Fibroblast of upper back skin (primary cell): ENCODE measurements around the gene CTDSP1.

Source experiments
- DNase-seq: peaks from one replicate; pipeline ENCODE4 v3.0.0-alpha.2; 2013

Gene CTDSP1, protein sequence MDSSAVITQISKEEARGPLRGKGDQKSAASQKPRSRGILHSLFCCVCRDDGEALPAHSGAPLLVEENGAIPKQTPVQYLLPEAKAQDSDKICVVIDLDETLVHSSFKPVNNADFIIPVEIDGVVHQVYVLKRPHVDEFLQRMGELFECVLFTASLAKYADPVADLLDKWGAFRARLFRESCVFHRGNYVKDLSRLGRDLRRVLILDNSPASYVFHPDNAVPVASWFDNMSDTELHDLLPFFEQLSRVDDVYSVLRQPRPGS

DNA sequence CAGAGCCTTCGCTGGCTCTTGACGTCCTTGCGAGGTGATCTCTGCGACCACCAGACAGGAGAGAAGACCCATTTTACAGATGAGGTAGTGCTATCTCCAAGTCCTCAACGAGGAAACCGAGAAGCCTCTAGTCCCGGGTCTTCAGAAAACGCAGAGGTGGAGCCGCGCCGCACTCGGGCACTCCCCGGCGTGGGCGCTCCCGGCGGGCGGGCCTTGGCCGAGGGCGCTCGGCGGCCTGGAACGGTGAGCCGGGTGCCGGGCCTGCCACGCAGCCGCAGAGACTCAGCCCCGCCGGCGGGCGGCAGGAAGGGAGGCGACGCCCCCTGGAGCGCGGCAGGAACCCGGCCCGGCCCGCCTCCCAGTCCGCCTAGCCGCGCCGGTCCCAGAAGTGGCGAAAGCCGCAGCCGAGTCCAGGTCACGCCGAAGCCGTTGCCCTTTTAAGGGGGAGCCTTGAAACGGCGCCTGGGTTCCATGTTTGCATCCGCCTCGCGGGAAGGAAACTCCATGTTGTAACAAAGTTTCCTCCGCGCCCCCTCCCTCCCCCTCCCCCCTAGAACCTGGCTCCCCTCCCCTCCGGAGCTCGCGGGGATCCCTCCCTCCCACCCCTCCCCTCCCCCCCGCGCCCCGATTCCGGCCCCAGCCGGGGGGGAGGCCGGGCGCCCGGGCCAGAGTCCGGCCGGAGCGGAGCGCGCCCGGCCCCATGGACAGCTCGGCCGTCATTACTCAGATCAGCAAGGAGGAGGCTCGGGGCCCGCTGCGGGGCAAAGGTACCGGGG lies at the start of gene CTDSP1:
Gene CTDSP1 (plus strand): TSS at position 478 of the 776 bp plus-strand sequence. CDS start 223 bp downstream, at position 701.
- peak; percentile 98 for DNase-seq

DNA sequence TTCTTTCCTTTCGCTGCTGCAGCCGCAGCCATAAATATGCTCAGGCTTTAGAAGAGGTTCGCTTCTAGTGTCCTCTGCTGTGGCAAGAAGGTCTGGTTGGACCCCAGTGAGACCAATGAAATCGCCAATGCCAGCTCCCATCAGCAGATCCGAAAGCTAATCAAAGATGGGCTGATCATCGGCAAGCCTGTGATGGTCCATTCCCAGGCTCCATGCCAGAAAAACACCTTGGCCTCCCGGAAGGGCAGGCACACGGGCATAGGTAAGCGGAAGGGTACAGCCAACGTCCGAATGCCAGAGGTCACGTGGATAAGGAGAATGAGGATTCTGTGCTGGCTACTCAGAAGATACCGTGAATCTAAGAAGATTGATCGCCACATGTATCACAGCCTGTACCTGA lies 45.6 kb upstream of the CTDSP1 start:
- DNase-seq = no peak

DNA sequence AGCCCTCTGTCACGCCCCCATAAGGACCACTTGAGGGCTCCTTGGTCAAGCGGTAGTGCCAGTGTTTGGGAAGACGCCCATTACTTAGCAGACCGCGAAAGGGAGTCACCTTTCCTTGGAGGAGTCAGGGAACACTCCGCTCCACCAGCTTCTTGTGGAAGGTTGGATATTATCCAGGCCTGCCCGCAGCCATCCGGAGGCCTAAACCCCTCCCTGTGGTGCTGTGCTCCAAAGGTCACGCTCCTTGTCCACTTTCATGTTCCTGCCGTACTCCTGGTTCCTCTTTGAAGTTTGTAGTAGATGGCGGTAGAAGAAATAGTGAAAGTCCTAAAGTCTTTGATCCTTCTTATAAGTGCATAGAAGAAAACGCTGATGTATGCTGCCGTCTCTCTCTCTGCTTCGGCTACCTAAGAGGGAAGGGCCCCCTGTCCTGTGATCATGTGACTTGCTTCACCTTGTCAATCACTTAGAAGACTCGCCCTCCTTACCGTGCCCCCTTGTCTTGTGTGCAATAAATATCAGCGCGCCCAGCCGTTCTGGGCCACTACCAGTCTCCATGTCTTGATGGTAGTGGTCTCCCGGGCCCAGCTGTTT lies 44.7 kb upstream of the CTDSP1 start:
- no peak for DNase-seq

DNA sequence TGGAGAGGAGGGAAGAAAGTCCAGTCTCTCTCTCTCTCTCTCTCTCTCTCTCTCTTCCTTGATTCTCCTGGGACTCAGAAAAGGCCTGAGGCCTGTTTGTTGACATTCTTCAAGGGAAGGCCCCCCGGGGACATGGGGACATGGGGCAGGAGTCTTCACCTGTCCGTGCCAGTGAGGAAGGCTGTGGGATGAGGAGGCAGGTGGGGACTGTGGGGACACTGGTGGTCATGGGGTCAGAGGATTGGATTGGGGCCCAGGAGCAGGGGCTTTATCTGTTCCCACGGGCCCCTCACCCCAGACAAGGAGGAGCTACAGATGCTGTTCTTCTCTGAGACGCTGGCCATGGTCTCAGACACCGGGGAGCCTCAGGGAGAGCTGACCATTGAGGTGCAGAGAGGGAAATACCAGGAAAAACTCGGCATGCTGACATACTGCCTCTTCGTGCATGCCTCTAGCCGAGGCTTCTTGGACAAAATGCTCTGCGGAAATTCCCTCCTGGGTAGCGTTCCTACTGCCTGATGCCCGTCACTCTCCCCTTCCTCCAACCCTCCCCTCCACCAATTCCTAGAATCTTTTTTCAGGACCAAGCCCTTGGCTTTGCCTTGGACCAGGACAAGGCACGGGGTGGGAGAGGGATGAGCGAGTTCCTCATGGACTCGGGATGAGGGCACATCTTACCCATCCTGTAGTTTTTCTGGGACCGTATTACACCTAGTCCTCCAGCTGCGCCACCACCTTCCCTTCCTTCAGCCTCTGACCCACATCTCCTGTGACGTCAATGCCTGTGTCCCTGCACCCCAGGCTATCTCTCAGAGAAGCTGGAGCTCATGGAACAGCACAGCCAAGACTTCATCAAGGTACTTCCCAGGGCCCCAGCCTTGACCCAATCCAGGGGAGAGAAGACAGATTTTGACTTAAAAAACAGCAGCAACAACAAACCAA lies 42.2 kb upstream of the CTDSP1 start:
- no peak for DNase-seq

DNA sequence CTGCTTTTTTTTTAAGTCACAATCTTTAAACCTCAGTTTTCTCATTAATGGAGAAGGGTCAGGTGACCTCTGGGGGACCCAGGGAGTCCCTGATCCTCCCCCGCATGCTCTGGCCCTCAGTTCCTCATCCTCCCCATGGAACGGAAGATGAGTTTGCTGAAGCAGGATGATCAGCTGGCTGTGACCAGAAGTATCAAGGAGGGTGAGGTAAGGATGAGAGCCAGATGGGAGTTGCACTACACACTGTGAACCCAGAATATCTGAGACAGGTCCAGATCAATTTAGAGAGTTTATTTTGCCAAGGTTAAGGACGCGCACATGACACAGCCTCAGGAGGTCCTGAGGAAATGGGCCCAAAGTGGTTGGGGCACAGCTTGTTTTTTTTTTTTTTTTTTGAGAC lies 39.2 kb upstream of the CTDSP1 start:
- DNase-seq = no peak

DNA sequence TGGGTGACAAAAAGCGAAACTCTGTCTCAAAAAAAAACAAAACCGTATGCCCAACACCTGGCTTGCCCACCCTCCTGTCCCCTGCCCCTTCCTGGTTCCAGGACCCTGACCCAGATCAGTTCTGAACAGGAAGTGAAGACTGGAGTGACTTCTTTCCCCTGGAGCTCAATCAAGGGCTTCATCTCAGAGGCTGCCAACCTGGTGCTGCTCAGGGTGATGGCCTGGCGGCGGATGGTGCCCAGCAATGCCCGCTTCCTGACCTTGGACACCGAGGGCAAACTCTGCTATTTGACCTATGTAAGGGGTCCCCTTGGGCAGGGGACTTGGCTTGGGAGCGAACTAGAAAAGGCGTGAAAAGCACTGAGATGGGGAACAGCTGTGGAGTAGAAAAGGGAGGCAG lies 37.1 kb upstream of the CTDSP1 start:
- DNase-seq = no peak

DNA sequence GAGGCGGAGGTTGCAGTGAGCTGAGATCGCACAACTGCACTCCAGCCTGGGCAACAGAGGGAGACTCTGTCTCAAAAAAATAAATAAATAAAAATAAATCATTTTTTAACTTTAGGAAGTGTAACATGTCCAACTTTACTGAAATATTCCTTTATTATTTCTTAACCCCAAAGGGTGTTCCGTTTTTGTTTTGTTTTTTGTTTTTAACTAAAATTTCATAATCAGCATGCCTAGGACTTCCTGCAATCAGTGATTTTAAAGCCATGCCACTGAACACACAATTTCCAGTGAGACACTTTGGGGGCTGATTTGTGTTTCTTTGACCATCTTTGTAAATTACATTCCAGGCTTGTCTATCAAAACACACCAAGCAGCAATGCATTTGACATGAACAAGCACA lies 35.9 kb upstream of the CTDSP1 start:
- DNase-seq = no peak

DNA sequence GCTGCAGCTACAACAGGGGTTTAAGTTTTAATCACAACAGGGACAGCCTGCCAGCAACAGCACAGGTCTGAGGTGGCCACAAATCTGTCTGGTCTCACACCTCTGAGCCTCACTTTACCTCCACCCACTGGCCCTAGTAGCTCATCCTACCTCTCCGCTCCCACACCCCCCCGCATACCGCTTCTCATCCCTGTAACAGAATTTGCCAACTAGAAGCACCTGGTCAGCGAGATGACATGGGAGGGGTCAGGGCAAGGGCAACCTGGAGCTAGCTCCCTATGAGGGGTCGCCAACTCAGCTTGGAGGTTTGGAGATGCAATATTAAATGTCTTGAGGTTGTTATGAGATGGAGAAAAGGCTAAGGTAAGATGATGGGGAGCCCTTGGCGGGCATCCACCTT lies 35.5 kb upstream of the CTDSP1 start:
- DNase-seq = no peak

DNA sequence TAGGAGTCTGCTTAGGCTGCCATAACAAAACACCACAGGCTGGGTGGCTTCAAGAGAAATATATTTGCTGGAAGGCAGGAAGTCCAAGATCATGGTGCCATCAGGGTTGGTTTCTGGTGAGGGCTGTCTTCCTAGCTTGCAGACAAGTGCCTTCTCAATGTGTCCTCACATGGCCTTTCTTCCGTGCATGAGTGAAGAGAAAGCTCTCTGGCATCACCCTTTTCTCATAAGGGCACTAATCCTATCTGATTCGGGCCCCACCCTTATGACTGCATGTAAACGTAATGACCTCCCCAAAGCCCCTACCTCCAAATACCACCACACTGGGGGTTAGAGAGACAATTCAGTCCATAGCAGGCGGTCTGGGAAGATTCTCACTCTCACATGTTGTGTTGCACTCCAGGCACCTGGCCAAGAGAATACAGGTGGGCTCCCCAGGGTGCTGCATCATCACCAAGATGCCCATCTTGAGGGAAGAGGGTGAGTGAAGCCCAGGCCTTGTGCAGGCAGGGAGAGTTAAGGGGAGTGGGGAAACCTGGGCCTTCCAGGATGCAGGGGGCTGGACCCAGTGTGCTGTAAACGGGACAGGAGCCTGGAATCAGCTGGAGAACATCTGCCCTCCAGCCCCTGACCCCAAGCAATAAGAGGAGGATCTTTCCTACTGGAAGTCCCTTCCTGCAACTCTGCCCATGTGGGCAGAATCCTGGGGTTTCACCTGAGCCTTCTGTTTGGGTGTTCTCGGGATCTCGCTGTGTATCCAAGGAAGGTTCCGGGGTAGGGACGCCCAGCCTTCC lies 32.9 kb upstream of the CTDSP1 start:
- DNase-seq = no peak

DNA sequence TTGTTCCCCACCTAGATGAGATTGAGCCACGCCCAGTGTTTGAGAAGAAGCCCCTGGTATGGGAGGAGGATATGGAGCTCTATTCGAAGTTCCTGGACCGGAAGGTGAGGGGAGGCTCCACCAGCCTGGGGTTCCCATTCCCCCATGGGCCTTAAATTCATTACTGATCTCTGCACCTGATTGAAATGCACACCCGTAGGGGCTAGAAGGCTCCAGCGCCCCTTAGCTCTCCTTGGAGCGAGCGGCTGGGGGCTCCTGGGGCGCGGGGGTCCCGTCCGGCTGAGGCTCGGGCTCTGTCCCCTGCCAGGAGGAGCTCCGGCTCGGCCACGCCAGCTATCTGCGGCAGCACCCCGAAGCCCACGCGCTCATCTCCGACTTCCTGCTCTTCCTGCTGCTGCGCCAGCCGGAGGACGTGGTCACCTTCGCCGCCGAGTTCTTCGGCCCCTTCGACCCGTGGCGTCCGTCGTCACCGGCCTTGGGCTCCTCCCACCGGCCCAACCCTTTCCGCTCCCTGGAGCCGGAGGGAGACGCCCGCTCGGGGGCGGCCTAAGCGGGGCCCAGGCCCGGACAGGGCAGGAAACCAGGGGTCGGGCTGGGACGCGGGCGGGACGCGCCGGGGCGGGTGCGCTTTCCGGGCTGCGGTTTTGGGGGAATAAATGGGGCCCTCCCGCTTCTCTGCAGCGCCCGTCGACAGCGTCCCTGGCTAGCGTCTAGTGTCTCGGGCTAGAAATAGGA lies 32.1 kb upstream of the CTDSP1 start:
- peak; percentile 56 for DNase-seq

DNA sequence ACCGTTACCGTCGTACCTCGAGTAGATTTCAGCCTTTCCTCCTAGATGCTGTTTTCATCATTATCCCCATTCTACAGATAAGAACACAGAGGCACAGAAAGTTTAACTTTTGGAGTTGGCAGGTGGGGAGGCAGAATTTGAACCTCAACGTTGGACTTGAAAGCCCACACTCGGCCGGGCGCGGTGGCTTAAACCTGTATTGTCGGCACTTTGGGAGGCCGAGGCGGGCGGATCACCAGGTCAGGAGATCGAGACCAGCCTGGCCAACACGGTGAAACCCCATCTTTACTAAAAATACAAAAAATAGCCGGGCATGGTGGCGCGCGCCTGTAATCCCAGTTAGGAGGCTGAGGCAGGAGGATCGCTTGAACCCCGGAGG lies 31.5 kb upstream of the CTDSP1 start:
- no peak for DNase-seq

DNA sequence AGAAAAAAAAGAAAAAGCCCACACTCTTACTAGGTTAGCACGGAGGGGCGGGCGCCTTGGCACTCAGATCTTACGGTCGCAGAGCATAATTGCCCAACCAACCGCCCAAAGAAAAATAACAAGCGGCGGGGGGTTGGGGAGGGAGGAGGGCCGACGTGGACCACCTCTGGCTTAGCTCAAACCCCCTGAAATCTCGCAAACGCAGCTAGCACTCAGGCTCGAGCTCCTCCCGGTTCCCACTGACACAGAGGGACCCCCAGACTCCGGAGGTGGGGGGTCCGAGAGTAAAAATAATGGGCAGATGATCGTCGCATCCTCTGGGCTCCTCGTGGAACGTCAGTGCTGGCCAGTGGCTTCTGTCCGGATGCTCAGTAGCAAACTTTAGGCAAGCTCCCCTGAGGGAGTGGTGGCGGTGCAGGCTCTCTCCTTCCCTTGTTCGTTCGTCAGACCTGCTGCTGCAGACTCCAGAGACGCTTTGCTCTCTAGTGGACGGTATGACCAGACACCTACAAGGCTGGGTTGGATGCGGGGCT lies 31.0 kb upstream of the CTDSP1 start:
- DNase-seq = peak; percentile 24

DNA sequence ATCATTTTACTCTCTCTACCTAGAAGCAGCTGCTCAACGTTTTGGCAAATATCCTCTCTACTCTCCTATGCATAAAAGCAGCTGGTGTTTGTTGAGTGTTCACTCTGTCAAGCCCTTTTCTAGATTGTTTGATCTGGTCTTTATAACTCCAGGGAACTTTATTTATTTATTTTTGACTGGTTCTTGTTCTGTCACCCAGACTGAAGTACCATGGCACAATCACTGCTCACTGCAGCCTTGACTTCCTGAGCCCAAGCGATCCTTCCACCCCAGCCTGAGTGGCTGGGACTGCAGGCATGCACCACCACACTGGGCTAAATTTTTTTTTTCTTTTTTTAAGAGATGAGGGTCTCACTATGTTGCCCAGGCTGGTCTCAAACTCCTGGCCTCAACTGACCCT lies 30.3 kb upstream of the CTDSP1 start:
- DNase-seq = no peak

DNA sequence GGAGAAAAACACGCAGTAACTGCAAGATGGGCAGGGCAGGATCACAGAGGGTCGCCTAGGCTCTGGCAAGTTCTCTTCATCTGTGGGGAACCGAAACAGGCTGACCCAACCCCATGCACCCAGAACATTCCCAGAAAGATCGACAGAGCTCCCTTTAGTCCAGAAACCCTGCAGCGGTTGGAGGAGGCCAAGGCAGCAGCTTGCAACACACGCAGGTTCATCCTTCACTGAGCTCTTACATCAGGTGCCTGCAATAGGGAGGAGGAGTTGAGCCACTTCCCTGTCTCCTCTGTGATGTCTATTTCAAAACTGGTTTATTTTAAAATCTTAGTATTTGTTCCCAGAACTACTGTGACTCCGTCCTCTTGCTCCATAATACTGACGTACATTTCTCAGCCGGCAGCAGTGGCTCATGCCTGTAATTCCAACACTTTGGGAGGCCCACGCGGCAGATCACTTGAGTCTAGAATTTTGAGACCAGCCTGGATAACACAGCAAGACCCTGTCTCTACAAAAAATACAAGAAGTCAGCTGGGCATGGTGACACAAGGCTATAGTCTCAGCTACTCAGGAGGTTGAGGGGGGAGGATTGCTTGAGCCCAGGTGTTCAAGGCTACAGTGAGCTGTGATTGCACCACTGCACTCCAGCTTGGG lies 29.1 kb upstream of the CTDSP1 start:
- peak; percentile 4 for DNase-seq

DNA sequence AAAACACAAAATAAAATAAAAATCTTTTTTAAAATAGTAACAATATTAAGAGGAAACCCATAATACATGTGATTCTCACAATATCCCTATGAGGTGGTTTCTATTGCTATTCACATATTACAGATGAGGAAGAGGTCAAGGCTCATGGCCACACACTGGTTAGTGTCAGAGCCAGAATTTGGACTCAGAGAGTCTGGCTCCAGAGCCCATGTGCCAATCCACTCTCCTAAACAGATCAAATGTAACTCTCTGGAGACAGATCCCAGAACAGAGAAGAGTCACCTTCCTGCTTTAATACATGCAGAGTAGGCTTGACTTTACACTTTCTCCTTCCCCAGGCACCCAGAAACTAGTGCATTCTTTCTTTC lies 27.7 kb upstream of the CTDSP1 start:
- DNase-seq = no peak

DNA sequence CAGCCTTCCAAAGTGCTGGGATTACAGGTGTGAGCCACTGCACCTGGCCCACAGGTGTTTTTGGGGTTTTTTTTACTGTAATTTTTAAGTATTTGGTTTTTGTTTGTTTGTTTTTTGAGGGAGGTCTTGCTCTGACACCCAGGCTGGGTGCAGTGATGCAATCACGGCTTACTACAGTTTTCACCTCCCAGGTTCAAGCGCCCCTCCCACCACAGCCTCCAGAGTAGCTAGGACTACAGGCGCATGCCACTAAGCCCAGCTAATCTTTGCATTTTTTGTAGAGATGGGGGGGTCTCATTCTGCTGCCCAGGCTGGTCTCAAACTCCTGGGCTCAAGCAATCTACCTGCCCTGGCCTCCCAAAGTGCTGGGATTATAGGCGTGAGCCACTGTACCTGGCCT lies 24.9 kb upstream of the CTDSP1 start:
- no peak for DNase-seq

DNA sequence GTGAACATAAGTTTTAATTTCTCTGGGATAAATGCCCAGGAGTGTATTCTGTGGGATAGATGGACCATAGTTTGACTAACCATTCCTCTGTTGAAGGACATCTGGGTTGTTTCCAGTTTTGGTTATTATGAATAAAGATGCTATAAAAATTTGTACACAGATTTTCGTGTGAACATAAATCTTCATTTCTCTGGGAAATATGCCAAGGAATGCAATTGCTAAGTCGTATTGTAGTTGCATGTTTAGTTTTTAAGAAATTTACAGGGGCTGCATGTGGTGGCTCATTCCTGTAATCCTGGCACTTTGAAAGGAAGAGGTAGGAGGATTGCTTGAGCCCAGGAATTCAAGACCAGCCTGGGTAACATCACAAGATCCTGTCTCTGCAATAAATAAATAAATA lies 24.5 kb upstream of the CTDSP1 start:
- DNase-seq = peak; percentile 80

DNA sequence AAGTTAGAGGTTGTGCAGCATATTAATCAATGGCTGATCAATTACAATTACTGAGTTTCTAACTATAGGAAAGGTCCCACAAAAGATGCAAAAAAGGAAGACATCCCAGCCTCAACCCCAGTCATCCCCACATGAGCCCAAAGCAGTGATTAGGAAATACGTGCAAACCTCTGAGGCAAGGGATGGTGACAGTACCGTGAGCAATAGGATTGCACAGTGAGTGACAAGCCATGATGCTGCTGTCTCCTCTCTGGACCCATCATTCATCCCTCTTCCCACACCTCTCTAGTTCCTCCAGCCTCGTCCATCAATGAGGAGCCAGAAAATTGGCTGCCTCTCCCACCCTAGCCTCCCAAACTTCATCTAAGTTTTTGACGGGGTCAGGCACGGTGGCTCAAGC lies 21.6 kb upstream of the CTDSP1 start:
- no peak for DNase-seq

DNA sequence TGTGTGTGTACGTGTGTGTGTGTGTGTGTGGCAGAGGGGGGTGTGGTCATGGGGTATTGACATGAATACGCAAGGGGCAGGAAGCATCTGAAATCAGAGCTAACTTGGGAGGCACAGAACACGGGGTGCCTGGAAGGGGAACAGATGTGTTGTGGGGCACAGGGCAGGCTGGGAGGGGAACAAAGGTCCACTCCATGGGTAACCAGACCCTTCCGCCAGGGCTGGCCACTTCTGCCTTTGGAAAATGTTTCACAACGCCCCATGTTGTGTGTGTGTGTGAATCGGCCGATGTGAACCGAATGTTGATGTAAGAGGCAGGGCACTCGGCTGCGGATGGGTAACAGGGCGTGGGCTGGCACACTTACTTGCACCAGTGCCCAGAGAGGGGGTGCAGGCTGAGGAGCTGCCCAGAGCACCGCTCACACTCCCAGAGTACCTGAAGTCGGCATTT lies 17.7 kb upstream of the CTDSP1 start, which contains the start of gene SLC11A1:
Gene SLC11A1 (plus strand): TSS at position 358 of the 451 bp plus-strand sequence. CDS start 96 bp downstream, outside the sequence.
- no peak for DNase-seq

DNA sequence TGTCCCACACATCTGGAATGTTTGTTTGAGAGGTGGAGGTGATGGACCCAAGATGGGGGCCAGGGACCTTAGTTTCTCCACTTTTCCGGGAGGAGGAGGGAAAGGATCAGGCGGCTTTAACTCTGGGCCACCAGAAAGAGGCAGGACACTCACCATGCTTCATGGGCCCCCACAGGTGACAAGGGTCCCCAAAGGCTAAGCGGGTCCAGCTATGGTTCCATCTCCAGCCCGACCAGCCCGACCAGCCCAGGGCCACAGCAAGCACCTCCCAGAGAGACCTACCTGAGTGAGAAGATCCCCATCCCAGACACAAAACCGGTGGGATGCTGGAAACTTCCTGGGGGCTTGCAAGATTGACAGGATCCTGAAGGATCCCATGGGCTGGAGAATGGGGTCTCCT lies 16.9 kb upstream of the CTDSP1 start:
- no peak for DNase-seq
